Skeletal muscle tissue (tissue), 4 donors: Measurements from ENCODE around the gene SERPINB8. TPM values are rescaled to one million over a fixed set of nuclear protein-coding genes. Genes with fewer than 3 reads are reported as not detected.

Experiments
- H3K27ac ChIP-seq: one replicate; pipeline ENCODE4 v1.7.0; 2013; ENCODE audit warnings: mild to moderate bottlenecking, low read depth, low read length, inconsistent platforms
- H3K27me3 ChIP-seq, 3 donors: one replicate each; pipeline ENCODE4 v1.7.0; 2013; ENCODE audit warnings: low read length in 3 of 3; ENCODE audit not compliant: control insufficient read depth in 3 of 3, insufficient read depth in 3 of 3
- H3K36me3 ChIP-seq, 3 donors: one replicate each; pipeline ENCODE4 v1.7.0; 2013; ENCODE audit warnings: low read length in 3 of 3; ENCODE audit not compliant: control insufficient read depth in 3 of 3, insufficient read depth in 3 of 3
- H3K4me1 ChIP-seq, 3 donors: one replicate each; pipeline ENCODE4 v1.7.0; 2013; ENCODE audit warnings: low read length in 3 of 3, mild to moderate bottlenecking in 3 of 3; ENCODE audit not compliant: control insufficient read depth in 3 of 3, insufficient read depth in 3 of 3
- H3K4me3 ChIP-seq, 3 donors: one replicate each; pipeline ENCODE4 v1.7.0; 2013; ENCODE audit warnings: low read length in 3 of 3
- H3K9ac ChIP-seq, 3 donors: one replicate each; pipeline ENCODE4 v1.7.0; 2013; ENCODE audit warnings: low read length in 3 of 3, mild to moderate bottlenecking in 3 of 3, moderate library complexity in 2 of 3, low read depth in 1 of 3
- H3K9me3 ChIP-seq, 3 donors: one replicate each; pipeline ENCODE4 v1.7.0; 2013; ENCODE audit warnings: low read length in 3 of 3; ENCODE audit not compliant: control insufficient read depth in 3 of 3
- total RNA-seq: library from RNA; depleted of rRNA; stranded (reverse); fragments of >200 nt; gene quantifications from one replicate; pipeline ENCODE4 v1.2.3, GENCODE V29; 2014
- donor health status: Osteomylitis.

Gene SERPINB8
- total RNA-seq, 1 donor from 2014 or later: 1.0 TPM

DNA sequence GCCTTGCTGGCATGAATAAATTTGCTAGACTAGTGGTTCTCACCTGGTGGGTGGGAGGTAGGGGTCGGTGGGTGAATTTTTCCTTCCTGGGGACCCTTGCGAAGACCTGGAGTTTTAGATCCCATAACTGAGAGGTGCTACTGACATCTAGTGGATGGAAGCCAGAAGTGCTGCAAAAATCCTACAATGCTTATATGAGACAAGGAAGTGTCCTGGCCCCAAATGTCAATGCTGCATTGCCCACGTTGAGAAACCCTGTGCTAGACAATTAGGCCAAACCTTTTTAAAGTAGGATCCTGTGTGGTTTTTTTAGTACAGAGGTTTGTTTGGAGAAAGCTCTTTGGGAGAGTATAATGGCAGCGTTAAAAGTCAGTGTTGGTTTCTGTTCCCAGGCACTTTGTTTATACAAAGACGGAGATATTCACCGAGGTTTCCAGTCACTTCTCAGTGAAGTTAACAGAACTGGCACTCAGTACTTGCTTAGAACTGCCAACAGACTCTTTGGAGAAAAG, 9.6 kb downstream of the SERPINB8 start:
- H3K27me3 ChIP-seq: no peaks in the 10 kb centered on the region
- peak overlapping the region in 2 of 3 donors; percentile 28 to 34 for H3K9ac ChIP-seq
- H3K4me1 ChIP-seq: peaks cover 0 to 10% (median 0%) of the 10 kb centered on the region in 3 donors
- H3K9me3 ChIP-seq: no peaks in the 10 kb centered on the region
- H3K27ac ChIP-seq: no peak overlapping the region
- H3K4me3 ChIP-seq: peak overlapping the region; percentile 3 to 57 (median 11)
- H3K36me3 ChIP-seq: peaks cover 0 to 10% (median 0%) of the 10 kb centered on the region in 3 donors

GRCh38 chr18:63980027-63980426, 10.1 kb downstream of the SERPINB8 start:
- peak overlapping the region in 1 of 3 donors; percentile 57 for H3K4me3 ChIP-seq
- H3K4me1 ChIP-seq: peaks cover 0 to 10% (median 0%) of the 10 kb centered on the region in 3 donors
- peak overlapping the region in 1 of 3 donors; percentile 34 for H3K9ac ChIP-seq
- H3K36me3 ChIP-seq: peaks cover 0 to 10% (median 0%) of the 10 kb centered on the region in 3 donors
- no peak overlapping the region for H3K27ac ChIP-seq
- H3K27me3 ChIP-seq: no peaks in the 10 kb centered on the region
- no peaks in the 10 kb centered on the region for H3K9me3 ChIP-seq

GRCh38 chr18:63980896-63981460, 11.1 kb downstream of the SERPINB8 start:
- Histone ChIP-seq H3K9me3 (no peaks in the 10 kb centered on the region), H3K9ac (no peak overlapping the region), H3K27me3 (no peaks in the 10 kb centered on the region), H3K27ac (no peak overlapping the region), H3K36me3 (peaks cover 0 to 12% (median 3%) of the 10 kb centered on the region in 3 donors), H3K4me1 (peaks cover 0 to 10% (median 0%) of the 10 kb centered on the region in 3 donors), H3K4me3 (no peak overlapping the region)

- Histone ChIP-seq H3K4me3 (no peak overlapping the region), H3K27ac (no peak overlapping the region), H3K27me3 (no peaks in the 10 kb centered on the region), H3K36me3 (peaks cover 0 to 12% (median 3%) of the 10 kb centered on the region in 3 donors), H3K4me1 (peaks cover 0 to 10% (median 0%) of the 10 kb centered on the region in 3 donors), H3K9ac (no peak overlapping the region), H3K9me3 (no peaks in the 10 kb centered on the region)
Measured at GRCh38 chr18:63981719-63982118, 11.8 kb downstream of the SERPINB8 start.

DNA sequence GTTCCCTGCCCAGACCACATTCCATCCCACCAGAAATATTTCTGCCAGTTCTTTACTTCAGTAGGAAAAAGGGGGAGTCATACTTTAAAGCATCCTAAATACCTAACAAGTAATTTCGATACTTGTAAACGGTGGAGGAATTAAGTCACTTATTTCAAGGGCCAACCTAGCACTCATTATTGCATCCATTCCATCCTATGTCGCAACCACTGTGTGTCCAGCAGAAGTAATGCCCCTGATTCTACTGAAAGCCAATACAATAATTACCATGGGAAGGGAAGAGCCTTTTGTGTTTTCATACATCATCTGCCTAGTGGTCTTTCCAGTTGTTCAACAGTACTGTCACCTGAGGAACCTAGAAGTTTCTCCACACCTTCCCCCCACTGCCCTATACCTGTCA, 12.5 kb downstream of the SERPINB8 start:
- Histone ChIP-seq H3K9me3 (no peaks in the 10 kb centered on the region), H3K27ac (no peak overlapping the region), H3K9ac (no peak overlapping the region), H3K27me3 (no peaks in the 10 kb centered on the region), H3K4me1 (peaks cover 0 to 10% (median 0%) of the 10 kb centered on the region in 3 donors), H3K36me3 (peaks cover 0 to 14% (median 3%) of the 10 kb centered on the region in 3 donors), H3K4me3 (no peak overlapping the region)

GRCh38 chr18:63986885-63987284, 17.0 kb downstream of the SERPINB8 start:
- Histone ChIP-seq H3K27ac (no peak overlapping the region), H3K27me3 (no peaks in the 10 kb centered on the region), H3K4me3 (no peak overlapping the region), H3K4me1 (no peaks in the 10 kb centered on the region), H3K9me3 (no peaks in the 10 kb centered on the region), H3K9ac (no peak overlapping the region), H3K36me3 (peaks cover 0 to 14% (median 5%) of the 10 kb centered on the region in 3 donors)

DNA sequence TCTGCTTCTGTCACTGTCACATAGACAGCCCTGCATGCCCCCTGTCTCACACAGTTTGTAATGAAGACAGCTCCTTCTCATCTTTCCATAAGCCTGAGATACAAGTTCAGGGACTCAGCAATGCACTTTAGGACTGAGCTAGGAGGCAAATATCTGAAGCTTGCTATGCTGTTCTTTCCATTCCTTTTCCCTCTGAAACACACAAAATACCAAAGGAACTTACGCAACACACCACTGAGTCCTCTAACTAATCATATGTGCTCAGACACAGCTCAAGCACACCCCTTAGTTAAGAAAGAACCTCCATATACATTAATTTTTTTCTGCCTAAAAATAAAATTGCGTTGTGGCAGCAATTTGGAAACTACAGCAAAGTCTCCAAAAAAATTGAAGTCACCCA, 17.9 kb downstream of the SERPINB8 start:
- H3K9ac ChIP-seq: no peak overlapping the region
- H3K36me3 ChIP-seq: peaks cover 0 to 12% (median 5%) of the 10 kb centered on the region in 3 donors
- H3K27ac ChIP-seq: no peak overlapping the region
- no peaks in the 10 kb centered on the region for H3K27me3 ChIP-seq
- H3K4me1 ChIP-seq: no peaks in the 10 kb centered on the region
- H3K4me3 ChIP-seq: no peak overlapping the region
- no peaks in the 10 kb centered on the region for H3K9me3 ChIP-seq

GRCh38 chr18:63992751-63993150, 22.9 kb downstream of the SERPINB8 start:
- H3K4me1 ChIP-seq: no peaks in the 10 kb centered on the region
- no peaks in the 10 kb centered on the region for H3K27me3 ChIP-seq
- H3K4me3 ChIP-seq: no peak overlapping the region

DNA sequence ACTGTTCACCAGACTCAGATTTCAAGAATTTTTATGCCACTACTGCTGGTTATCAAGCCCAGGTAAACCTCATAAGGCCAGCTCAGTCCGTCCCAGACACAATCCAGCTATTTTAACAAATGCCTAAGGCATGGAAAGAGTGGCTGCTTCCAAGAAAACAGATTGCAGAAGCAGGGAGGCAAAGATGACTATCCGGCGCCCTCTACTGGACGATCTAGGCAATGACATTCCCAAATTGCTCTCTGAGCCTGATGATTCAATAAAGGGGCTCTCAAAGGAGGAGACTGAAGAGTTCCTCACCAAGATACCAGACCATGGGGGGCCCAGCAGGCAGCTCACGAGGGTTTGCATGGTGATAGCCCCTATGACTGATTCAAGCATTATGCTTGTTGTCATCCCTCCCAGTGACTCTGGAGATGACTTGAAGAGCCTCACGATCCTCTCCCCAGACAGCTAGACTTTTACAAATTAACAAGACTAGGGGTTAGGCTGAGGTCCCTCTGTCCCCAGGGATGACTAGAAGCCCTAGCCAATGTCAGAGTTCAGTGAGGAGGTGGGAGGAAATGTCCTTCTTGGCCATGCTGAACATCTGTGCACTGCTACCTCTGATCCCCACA, 25.0 kb downstream of the SERPINB8 start:
- no peak overlapping the region for H3K27ac ChIP-seq
- H3K4me3 ChIP-seq: no peak overlapping the region
- H3K9ac ChIP-seq: no peak overlapping the region
- no peaks in the 10 kb centered on the region for H3K36me3 ChIP-seq
- no peaks in the 10 kb centered on the region for H3K4me1 ChIP-seq
- peaks cover 0 to 2% (median 0%) of the 10 kb centered on the region in 3 donors for H3K9me3 ChIP-seq
- H3K27me3 ChIP-seq: no peaks in the 10 kb centered on the region

More at GRCh38 chr18:63992751-63993150, 22.9 kb downstream of the SERPINB8 start:
- Histone ChIP-seq H3K9me3 (peaks cover 0 to 2% (median 0%) of the 10 kb centered on the region in 3 donors), H3K36me3 (peaks cover 0 to 1% (median 0%) of the 10 kb centered on the region in 3 donors), H3K9ac (no peak overlapping the region), H3K27ac (no peak overlapping the region)

DNA sequence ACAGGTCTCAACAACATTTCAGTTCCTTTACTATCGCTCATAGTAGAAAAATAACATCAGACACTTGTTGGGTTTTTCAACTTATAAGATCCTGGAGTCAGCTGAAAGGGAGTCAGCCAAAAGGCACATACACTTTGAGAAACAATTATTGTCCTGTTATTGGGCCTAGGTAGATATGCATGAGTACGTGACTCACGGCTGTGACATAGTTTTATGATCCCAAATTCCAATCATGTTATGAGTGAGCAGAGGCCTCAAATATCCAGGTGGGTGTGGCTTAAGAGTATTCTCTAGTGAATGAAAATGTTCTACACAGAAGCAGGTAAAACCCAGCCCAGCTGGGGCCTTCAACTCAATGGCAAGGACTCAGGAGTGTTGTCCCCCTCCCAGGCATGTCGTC, 27.2 kb downstream of the SERPINB8 start:
- Histone ChIP-seq H3K4me3 (no peak overlapping the region), H3K36me3 (no peaks in the 10 kb centered on the region), H3K9me3 (peaks cover 0 to 2% (median 0%) of the 10 kb centered on the region in 3 donors), H3K27ac (no peak overlapping the region), H3K9ac (no peak overlapping the region), H3K27me3 (peaks cover 0 to 7% (median 4%) of the 10 kb centered on the region in 3 donors), H3K4me1 (no peaks in the 10 kb centered on the region)
